Tibial nerve (tissue), 4 donors: ENCODE results near the gene CFAP410. TPM values are rescaled to one million over a fixed set of nuclear protein-coding genes. Genes with fewer than 3 reads are reported as not detected.
"Not testable (repeated sequence)": the region's sequence is repeated elsewhere in the genome, so short reads cannot be mapped to it uniquely, and the experiment has no call there.

ENCODE experiments used
- DNase-seq, 2 donors: peaks; one replicate each; pipeline ENCODE4 v3.0.0-alpha.2; 2019; ENCODE audit warnings: low spot score in 2 of 2
- H3K27ac ChIP-seq, 4 donors: fragments of 200-600 bp; sonication (generic) in 3 of 4; one replicate each; pipeline ENCODE4 v1.5.1; 2017 to 2019; ENCODE audit warnings: mild to moderate bottlenecking in 1 of 4
- H3K27me3 ChIP-seq, 2 donors: fragments of 200-600 bp; sonication (generic) in 1 of 2; one replicate each; pipeline versions ENCODE4 v1.5.1 to v1.6.0; 2017 to 2019
- H3K36me3 ChIP-seq, 3 donors: fragments of 200-600 bp; sonication (generic); one replicate each; pipeline ENCODE4 v1.5.1; 2018 to 2019
- H3K4me1 ChIP-seq, 4 donors: fragments of 200-600 bp; sonication (generic) in 3 of 4; one replicate each; pipeline ENCODE4 v1.5.1; 2017 to 2019
- H3K4me3 ChIP-seq, 4 donors: fragments of 200-600 bp; sonication (generic) in 3 of 4; one replicate each; pipeline ENCODE4 v1.5.1; 2017 to 2019; ENCODE audit warnings: mild to moderate bottlenecking in 1 of 4, moderate library complexity in 1 of 4
- H3K9me3 ChIP-seq, 4 donors: fragments of 200-600 bp; sonication (generic) in 3 of 4; one replicate each; pipeline ENCODE4 v1.5.1; 2017 to 2019
- EP300 ChIP-seq, 2 donors: sonication (generic); formaldehyde crosslinking; IDR thresholded peaks; one replicate each; pipeline ENCODE4 v1.6.1; 2017; ENCODE audit warnings: antibody characterized with exemption in 2 of 2, mild to moderate bottlenecking in 1 of 2
- POLR2A ChIP-seq, 2 donors: fragments of 450-650 bp; IDR thresholded peaks; one replicate each; pipeline ENCODE4 v1.6.1; 2017; ENCODE audit warnings: antibody characterized with exemption in 2 of 2, mild to moderate bottlenecking in 2 of 2, moderate library complexity in 2 of 2
- whole genome bisulfite sequencing, 2 donors: methylation state at CpG; one replicate each; pipeline ENCODE4 v1.1.5; 2018; 5-methylcytosine and 5-hydroxymethylcytosine counted together
- total RNA-seq, 4 donors: library from RNA; depleted of rRNA; stranded (reverse); fragments of >200 nt; gene quantifications; one replicate each; pipeline ENCODE4 v1.1.0, GENCODE V29; 2016
- TF ChIP-seq, protein P1 (sequence below), 5 experiments: fragments of 200-600 bp in 3 of 5; fragments of 450-650 bp in 2 of 5; sonication (generic) in 3 of 5; IDR thresholded peaks; one replicate each; pipeline ENCODE4 v1.5.1; 2016 to 2019; ENCODE audit warnings: antibody characterized with exemption in 5 of 5, mild to moderate bottlenecking in 3 of 5, moderate library complexity in 2 of 5

The CFAP410 gene
- total RNA-seq, 4 donors from 2014 or later, result 38.0 to 69.8 (median 61.2) TPM

DNA sequence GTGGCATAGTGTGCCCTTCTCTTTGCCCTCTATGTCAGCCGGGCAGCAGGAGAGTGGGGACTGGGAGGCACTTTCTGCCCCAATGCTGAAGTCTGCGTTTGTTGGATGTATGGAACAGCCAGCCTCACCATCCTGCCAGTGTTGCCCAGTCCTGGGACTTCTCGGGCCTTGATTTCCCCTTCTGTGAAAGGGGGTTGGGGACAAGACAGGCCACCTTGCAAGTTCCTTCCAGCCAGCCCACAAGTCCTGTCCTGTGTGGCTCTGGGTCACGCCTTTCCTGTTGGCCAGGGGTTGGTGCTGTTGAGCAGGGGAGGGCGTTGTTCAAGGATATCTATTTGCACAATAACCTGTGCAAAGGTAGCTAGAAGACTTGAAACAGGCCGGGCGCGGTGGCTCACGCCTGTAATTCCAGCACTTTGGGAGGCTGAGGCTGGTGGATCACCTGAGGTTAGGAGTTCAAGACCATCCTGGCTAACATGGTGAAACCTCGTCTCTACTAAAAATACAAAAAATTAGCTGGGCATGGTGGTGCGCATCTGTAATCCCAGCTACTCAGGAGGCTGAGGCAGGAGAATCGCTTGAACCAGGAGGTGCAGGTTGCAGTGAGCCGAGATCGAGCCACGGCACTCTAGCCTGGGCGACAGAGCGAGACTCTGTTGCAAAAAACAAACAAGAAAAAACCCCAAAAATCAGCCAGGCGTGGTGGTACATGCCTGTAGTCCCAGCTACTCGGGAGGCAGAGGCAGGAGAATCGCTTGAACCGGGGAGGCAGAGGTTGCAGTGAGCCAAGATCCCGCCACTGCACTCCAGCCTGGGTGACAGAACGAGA lies 36.4 kb downstream of the CFAP410 start:
- not testable (repeated sequence) for H3K36me3 ChIP-seq, DNase-seq
- WGBS, 2 donors, result 72 to 79% methylated on average over 23 of the region's 23 CpGs

DNA sequence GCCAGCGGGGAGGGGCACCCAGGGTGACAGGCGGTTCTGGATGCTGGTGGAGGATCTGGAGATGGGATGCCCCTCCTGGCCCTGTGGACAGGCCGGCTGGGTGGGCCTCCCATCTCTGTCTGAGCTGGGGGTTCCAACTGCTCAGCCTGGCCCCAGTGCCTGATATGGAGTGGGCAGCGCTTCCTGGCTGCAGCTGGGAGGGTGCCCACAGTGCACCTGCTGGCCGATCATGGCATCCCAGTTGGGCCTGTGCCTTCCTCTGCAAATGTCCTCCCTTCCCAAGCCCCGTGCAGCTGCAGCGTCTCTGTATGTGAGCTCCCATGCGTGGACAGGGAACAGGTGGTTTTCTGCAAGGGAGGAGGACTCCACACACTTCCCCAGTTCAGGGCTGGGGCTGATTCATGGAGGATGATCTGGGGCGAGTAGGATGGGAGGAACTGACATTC lies 37.2 kb downstream of the CFAP410 start:
- TF ChIP-seq, protein P1, sequence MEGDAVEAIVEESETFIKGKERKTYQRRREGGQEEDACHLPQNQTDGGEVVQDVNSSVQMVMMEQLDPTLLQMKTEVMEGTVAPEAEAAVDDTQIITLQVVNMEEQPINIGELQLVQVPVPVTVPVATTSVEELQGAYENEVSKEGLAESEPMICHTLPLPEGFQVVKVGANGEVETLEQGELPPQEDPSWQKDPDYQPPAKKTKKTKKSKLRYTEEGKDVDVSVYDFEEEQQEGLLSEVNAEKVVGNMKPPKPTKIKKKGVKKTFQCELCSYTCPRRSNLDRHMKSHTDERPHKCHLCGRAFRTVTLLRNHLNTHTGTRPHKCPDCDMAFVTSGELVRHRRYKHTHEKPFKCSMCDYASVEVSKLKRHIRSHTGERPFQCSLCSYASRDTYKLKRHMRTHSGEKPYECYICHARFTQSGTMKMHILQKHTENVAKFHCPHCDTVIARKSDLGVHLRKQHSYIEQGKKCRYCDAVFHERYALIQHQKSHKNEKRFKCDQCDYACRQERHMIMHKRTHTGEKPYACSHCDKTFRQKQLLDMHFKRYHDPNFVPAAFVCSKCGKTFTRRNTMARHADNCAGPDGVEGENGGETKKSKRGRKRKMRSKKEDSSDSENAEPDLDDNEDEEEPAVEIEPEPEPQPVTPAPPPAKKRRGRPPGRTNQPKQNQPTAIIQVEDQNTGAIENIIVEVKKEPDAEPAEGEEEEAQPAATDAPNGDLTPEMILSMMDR (IDR thresholded peaks at IDR 0.05), result no peak
- no peak for TF ChIP-seq EP300 (IDR thresholded peaks at IDR 0.05)
- no peak for TF ChIP-seq POLR2A (IDR thresholded peaks at IDR 0.05)
- Histone ChIP-seq H3K9me3 (no peaks in the 10 kb centered on the region), H3K27ac (peak overlapping the region; percentile 12 to 98 (median 94)), H3K27me3 (no peaks in the 10 kb centered on the region), H3K36me3 (no peaks in the 10 kb centered on the region), H3K4me3 (no peak overlapping the region), H3K4me1 (peaks cover 0 to 88% (median 69%) of the 10 kb centered on the region in 4 donors)
- 62 to 71% methylated on average over 4 to 5 of the region's 9 CpGs for WGBS, 2 donors
- DNase-seq, result no peak

More for the DNA sequence above, 36.4 kb downstream of the CFAP410 start:
- not testable (repeated sequence) for H3K27me3 ChIP-seq, H3K4me3 ChIP-seq, H3K9me3 ChIP-seq
- TF ChIP-seq, protein P1 (IDR thresholded peaks at IDR 0.05), result peak in 2 of 5 experiments; percentile 12 to 15
- peak overlapping the region; percentile 70 to 98 (median 94) for H3K27ac ChIP-seq
- H3K4me1 ChIP-seq, result peaks cover 0 to 89% (median 68%) of the 10 kb centered on the region in 4 donors

DNA sequence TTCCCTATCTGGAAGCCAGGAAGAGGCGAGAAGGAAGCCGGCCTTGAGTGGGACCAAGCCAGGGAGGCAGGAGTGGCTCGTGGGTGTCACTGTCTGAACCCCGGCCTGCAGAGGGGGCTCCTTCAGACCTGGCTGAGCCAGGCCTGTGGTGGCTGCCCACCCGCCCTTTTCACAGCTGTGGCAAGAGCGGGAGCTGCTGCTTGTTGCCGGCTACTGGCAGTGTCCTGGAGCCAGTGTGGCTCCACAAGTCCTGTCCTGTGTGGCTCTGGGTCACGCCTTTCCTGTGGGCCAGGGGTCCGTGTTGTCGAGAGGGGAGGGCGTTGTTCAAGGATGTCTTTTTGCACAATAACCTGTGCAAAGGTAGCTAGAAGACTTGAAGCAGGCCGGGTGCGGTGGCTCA lies 38.0 kb downstream of the CFAP410 start:
- TF ChIP-seq, protein P1 (IDR thresholded peaks at IDR 0.05), result no peak
- TF ChIP-seq POLR2A (IDR thresholded peaks at IDR 0.05) (no peak), EP300 (IDR thresholded peaks at IDR 0.05) (no peak)
- H3K4me1 ChIP-seq, result peaks cover 0 to 80% (median 61%) of the 10 kb centered on the region in 4 donors
- H3K4me3 ChIP-seq, result peak overlapping the region; percentile 55 to 97 (median 72)
- no peaks in the 10 kb centered on the region for H3K9me3 ChIP-seq
- H3K36me3 ChIP-seq, result no peaks in the 10 kb centered on the region
- 49% methylated on average over 13 of the region's 13 CpGs for WGBS, 2 donors
- H3K27ac ChIP-seq, result peak overlapping the region; percentile 70 to 98 (median 94)
- H3K27me3 ChIP-seq, result no peaks in the 10 kb centered on the region
- DNase-seq, result no peak

DNA sequence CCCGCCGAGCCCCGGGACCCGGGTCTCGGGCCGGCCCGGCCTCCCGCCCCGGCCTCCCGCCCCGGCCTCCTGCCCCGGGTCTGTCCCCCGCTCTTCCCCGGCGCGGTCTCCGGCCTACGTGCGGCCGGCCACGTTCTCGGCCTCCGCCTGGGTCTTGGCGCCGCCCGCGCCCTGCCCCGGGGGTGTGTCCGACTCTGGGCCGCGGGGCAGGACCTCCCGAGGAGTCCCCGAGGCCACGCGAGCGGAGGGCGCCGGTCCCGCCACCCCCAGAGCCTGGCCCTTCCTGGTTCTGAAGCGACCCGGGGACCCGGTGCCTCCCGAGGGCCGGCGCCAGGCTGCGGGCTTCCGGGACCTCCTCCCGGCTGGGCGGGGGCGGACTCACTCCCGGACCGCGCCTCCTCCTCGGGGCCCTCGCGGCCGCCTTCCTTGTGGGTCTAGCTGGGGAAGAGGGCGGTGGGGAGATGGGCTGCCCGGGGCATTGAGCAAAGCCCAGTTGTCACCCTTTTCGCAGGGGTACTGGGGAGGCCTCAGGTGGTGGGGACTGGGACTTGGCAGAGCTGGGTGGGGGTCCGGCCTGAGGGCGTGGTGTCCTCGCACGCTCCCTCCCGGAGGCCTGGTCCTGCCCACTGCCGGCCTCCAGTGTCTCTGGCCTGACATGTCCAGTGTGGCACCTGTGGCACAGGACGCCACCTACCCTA lies 38.8 kb downstream of the CFAP410 start:
- peak; percentile 49 to 58 for DNase-seq
- H3K4me1 ChIP-seq, result peaks cover 0 to 73% (median 55%) of the 10 kb centered on the region in 4 donors
- no peaks in the 10 kb centered on the region for H3K9me3 ChIP-seq
- H3K27me3 ChIP-seq, result no peaks in the 10 kb centered on the region
- peak overlapping the region; percentile 70 to 98 (median 94) for H3K27ac ChIP-seq
- TF ChIP-seq EP300 (IDR thresholded peaks at IDR 0.05) (peak in 1 of 2 donors; percentile 13), POLR2A (IDR thresholded peaks at IDR 0.05) (no peak)
- TF ChIP-seq, protein P1 (IDR thresholded peaks at IDR 0.05), result no peak
- WGBS, 2 donors, result 0 to 1% methylated on average over 15 to 40 of the region's 67 CpGs
- H3K36me3 ChIP-seq, result no peaks in the 10 kb centered on the region
- peak overlapping the region; percentile 55 to 97 (median 72) for H3K4me3 ChIP-seq
